Measurements from ENCODE around the gene E4F1. TPM values are rescaled to one million over a fixed set of nuclear protein-coding genes. Genes with fewer than 3 reads are reported as not detected.
A peak's percentile ranks its signal among the peaks of the same experiment; 100 is the strongest.

Gene E4F1
- total RNA-seq, 1 donor from 2014 or later = 33.0 TPM

DNA sequence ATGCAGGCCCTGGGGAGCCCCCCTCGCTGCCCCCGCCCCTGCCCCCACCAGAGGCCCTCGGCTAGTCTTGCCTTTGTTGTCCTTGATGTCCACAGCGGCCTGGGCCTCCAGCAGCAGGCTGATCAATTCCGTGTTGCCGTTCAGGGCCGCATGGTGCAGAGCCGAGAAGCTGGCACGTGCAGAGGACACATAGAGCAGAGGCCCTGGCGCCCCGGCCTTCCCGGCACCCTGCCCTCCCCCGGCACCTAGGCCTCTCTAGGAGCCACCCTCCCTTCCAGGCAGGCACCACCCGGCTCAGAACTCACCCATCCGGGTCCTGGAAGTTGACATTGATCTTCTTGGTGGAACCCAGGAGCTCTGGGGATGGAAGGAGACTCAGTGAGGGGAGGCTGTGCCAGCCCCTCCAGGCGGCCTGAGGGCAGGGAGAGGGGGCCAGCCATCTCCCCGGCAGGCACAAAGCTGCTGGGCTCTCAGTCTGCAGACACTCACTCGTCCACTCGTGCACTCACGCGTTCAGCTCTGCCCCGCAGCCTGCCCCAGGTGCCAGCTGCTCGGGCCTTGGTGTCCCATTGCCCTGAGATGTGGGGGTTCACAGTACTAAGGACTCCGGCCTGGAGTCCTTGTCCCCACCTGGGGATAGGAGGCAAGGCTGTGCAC is 33.3 kb upstream of the E4F1 start:
- Mint-ChIP-seq H3K4me3 (no peak overlapping the region), H3K27ac (no peak overlapping the region), H3K9me3 (no peaks in the 10 kb centered on the region), H3K4me1 (peaks cover 8% of the 10 kb centered on the region), H3K36me3 (no peaks in the 10 kb centered on the region), H3K27me3 (ENCODE audit: low read depth) (peaks cover 7% of the 10 kb centered on the region)
- no peak for DNase-seq (ENCODE audit: low spot score in 2 of 2, unreplicated experiment in 2 of 2)
- no peak for TF ChIP-seq CTCF (IDR thresholded peaks at IDR 0.05; ENCODE audit: unreplicated experiment)

- Mint-ChIP-seq H3K27me3 (ENCODE audit: low read depth) (peaks cover 10% of the 10 kb centered on the region), H3K27ac (no peak overlapping the region), H3K4me1 (peaks cover 10% of the 10 kb centered on the region), H3K9me3 (no peaks in the 10 kb centered on the region), H3K36me3 (no peaks in the 10 kb centered on the region), H3K4me3 (no peak overlapping the region)
- TF ChIP-seq CTCF (IDR thresholded peaks at IDR 0.05; ENCODE audit: unreplicated experiment) = no peak
- DNase-seq (ENCODE audit: low spot score in 2 of 2, unreplicated experiment in 2 of 2) = no peak
Measured at GRCh38 chr16:2190659-2191445, 32.5 kb upstream of the E4F1 start.

GRCh38 chr16:2191446-2191706 is 32.0 kb upstream of the E4F1 start:
- no peak overlapping the region for H3K27ac Mint-ChIP-seq
- peaks cover 10% of the 10 kb centered on the region for H3K4me1 Mint-ChIP-seq
- no peak for TF ChIP-seq CTCF (IDR thresholded peaks at IDR 0.05; ENCODE audit: unreplicated experiment)
- H3K4me3 Mint-ChIP-seq = no peak overlapping the region
- H3K27me3 Mint-ChIP-seq (ENCODE audit: low read depth) = peaks cover 10% of the 10 kb centered on the region
- no peak for DNase-seq (ENCODE audit: low spot score in 2 of 2, unreplicated experiment in 2 of 2)
- no peaks in the 10 kb centered on the region for H3K36me3 Mint-ChIP-seq
- no peaks in the 10 kb centered on the region for H3K9me3 Mint-ChIP-seq

- no peak for TF ChIP-seq CTCF (IDR thresholded peaks at IDR 0.05; ENCODE audit: unreplicated experiment)
- H3K4me3 Mint-ChIP-seq = peak overlapping the region; percentile 61
- peaks cover 33% of the 10 kb centered on the region for H3K27me3 Mint-ChIP-seq (ENCODE audit: low read depth)
- no peak overlapping the region for H3K27ac Mint-ChIP-seq
- peaks cover 10% of the 10 kb centered on the region for H3K4me1 Mint-ChIP-seq
- H3K36me3 Mint-ChIP-seq = no peaks in the 10 kb centered on the region
- DNase-seq (ENCODE audit: low spot score in 2 of 2, unreplicated experiment in 2 of 2) = no peak
- no peaks in the 10 kb centered on the region for H3K9me3 Mint-ChIP-seq
Measured at GRCh38 chr16:2194166-2194834, 29.1 kb upstream of the E4F1 start.

DNA sequence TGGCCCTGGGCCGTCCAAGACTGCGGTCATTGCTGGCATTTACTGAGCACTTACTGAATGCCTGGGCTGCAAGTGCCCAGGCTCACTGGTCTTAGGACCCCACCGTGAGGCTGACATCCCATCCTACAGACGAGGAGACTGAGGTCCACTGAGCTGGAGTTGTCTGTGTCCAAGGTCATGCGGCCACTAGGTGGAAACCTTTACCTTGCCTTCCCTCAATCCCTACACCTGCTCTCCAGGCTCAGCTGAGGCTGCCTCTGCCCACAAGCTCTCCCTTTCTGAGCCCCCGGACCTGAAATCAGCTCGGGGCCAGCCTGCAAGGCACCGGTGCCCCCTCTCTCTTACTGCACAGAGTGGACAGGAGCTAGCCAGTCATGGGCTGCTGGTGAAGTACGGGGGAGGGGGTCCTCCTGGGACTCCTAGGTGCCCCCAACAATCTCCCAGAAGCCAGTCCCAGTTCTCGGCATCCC is 28.5 kb upstream of the E4F1 start:
- Mint-ChIP-seq H3K36me3 (no peaks in the 10 kb centered on the region), H3K27ac (no peak overlapping the region), H3K27me3 (ENCODE audit: low read depth) (peaks cover 36% of the 10 kb centered on the region), H3K4me1 (peaks cover 10% of the 10 kb centered on the region), H3K4me3 (peak overlapping the region; percentile 61), H3K9me3 (no peaks in the 10 kb centered on the region)
- no peak for TF ChIP-seq CTCF (IDR thresholded peaks at IDR 0.05; ENCODE audit: unreplicated experiment)
- DNase-seq (ENCODE audit: low spot score in 2 of 2, unreplicated experiment in 2 of 2) = no peak
